SK-MEL-5 (cell line): Measurements from ENCODE around the gene BEAN1. TPM values are rescaled to one million over a fixed set of nuclear protein-coding genes. Genes with fewer than 3 reads are reported as not detected.

Experiments
- DNase-seq: peaks from one replicate; pipeline ENCODE4 v3.0.0-alpha.2; 2016; ENCODE audit warnings: low read depth, low spot score
- in situ Hi-C: cut with HindIII; loops from 2 replicates; pipeline ENCODE4 v1.10.0; 2016; ENCODE audit warnings: low sequenced_read_pairs, high pct_unique_total_duplicates, low pct_unique_long_range_greater_than_20kb
- total RNA-seq: library from RNA; depleted of rRNA; stranded (reverse); fragments of >200 nt; shearing (Covaris generic); gene quantifications from 2 replicates; pipeline ENCODE4 v1.2.3, GENCODE V29; 2014

BEAN1 gene
- total RNA-seq, 1 experiment from 2014 or later = not detected

DNA sequence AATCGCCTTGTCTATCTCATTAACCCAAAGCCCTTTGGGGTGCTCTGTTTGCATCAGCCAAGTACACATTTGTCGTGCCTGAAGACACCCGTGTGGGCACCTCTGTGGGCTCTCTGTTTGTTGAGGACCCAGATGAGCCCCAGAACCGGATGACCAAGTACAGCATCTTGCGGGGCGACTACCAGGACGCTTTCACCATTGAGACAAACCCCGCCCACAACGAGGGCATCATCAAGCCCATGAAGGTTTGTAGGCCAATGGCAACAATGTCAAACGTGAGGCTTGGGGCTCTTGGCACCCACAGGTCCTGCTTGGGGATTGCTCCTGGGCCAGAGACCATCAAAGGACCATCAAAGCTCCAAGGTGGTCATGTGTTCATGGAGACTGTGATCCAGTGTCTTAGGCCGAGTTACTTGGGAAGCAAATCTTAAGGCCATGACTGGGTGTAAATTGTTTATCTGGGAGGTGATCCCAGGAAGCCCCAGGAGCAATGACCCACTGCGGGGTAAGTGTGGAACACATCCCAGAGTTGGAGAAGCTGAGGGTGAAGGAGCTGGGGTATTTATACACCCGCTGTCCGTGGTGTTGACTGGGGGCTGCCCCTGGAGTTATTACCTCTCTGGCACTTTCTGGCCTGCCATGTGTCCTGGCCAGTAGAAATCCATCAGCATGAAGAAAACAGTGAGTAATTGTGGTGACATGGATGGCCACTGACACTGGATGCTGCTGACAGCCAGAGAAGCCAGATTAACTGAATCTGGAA lies 36.6 kb upstream of the BEAN1 start:
- no peak for DNase-seq
- in situ Hi-C loops = no loop called here

DNA sequence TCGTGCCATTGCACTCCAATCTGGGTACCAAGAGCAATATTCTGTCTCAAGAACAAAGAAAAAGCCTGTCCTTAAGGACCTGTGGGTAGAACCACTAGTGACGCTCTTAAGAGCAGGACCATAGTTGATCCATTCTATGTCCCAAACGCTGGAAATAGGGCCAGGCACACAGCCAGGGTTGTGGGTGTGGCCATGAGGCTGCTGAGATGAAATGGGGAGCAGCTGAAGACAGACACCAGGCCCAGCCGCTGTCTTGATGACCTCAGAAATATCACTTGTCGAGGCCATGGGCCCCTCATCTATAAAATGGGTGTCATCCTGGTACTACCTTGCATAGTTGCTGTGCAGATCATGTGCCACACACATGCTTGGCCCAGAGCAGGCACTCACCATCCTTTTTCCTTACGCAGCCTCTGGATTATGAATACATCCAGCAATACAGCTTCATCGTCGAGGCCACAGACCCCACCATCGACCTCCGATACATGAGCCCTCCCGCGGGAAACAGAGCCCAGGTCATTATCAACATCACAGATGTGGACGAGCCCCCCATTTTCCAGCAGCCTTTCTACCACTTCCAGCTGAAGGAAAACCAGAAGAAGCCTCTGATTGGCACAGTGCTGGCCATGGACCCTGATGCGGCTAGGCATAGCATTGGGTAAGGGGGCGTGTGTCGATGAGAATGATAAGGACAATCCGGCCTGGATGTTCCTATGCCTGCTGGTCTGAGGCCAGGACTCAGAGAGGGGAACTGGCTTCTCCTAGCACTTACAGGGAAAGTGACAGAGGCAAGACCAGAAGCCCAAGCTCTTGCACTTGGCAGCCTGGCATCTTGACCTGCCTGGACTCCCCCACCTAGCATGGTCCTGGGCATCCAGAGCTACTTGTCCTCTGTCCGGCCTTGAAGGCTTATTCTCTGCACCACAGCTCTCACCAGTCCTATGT lies 35.1 kb upstream of the BEAN1 start:
- in situ Hi-C loops = no loop called here
- DNase-seq = no peak

DNA sequence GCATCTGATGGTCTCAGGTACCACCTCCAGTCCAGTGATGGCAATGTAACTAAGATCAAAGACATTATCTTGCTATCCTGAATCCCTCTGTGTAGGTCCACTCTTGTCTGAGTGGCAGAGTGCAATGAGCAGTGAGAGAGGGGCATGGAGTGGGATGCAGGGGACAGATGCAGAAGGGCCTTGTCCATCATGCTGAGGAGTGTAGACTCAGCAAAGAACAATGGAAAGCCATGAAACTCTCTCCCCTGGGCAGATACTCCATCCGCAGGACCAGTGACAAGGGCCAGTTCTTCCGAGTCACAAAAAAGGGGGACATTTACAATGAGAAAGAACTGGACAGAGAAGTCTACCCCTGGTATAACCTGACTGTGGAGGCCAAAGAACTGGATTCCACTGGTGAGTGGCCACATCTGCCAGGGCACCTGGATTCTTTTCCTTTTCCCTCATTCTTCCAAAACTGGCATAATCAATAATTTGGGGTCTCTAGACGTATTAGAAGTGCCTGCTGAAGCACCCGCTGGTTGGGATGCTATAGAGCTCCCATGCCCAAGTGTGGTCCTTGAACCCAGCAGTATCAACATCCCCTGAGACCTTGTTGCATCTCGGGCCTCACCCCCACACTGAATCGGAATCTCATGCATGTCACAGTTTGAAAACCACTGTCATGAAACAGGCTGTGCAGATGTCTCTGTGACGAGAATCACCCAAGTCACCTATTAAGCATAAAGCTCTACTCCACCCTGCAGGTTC lies 31.1 kb upstream of the BEAN1 start:
- no peak for DNase-seq
- in situ Hi-C loops = no loop called here

DNA sequence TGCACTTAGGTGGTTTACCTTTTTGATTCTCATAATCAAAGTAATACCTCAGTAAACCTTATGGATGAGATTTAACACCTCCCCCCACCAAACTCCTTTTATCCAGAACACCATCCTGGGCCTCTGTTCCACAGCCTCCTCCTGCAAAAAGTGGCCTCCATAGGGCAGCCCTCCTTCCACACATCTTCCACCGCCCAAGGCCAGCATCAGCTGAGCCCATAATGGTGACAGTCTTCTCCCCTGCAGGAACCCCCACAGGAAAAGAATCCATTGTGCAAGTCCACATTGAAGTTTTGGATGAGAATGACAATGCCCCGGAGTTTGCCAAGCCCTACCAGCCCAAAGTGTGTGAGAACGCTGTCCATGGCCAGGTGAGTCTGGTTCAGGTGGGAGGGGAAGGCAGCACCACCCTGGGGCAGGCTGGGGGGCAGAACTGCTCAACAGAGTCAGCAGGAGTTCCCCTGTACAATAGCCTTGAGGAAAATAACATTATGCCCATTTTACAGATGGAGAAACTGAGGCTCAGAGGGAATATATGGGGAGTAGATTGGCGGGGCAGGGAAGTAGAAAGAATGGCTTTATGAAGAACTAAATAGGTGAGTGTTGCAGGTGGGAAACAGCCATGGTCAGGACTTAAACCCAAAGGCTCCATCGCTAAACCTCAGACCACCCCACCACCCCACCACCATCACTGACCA lies 29.2 kb upstream of the BEAN1 start:
- in situ Hi-C loops = no loop called here
- DNase-seq = no peak

DNA sequence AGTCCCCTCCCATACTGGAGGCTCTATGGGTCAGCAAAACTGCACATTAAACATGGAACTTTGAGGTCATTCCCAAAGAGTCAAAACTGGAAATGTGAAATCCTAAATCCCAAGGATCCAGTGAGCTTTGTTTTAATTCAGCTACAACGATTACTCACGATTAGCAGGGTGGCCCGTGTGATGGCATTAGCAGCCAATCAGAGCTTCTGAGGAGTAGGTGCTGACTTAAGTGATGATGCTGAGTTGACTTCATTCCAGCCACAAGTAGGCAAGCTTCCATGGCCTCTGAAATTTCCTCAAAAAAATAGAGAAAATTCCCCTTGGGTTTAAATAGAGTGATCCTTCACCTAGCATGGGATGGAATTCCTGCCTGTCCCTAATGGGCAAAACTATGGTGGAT lies 28.1 kb upstream of the BEAN1 start:
- DNase-seq = no peak
- in situ Hi-C loops = no loop called here

DNA sequence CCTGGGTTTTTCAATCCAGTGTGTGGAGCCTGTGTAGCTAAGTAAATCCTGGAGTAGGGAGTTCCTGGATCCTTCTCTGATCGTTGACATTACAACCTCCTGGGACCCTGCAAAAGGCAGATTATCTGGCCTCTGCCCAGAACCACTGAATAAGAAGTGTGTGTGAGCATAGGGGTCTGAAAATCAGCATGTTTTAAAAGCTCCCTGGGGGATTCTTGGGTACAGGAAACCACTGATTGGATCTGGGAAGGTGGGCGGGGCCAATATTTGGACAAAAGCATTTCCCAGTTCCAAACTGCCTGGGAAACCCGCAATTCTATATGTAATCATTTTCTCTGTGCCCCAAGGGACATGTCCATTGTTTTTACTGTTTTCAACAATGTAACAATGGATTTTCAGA lies 27.2 kb upstream of the BEAN1 start:
- in situ Hi-C loops = no loop called here
- peak; percentile 44 for DNase-seq

DNA sequence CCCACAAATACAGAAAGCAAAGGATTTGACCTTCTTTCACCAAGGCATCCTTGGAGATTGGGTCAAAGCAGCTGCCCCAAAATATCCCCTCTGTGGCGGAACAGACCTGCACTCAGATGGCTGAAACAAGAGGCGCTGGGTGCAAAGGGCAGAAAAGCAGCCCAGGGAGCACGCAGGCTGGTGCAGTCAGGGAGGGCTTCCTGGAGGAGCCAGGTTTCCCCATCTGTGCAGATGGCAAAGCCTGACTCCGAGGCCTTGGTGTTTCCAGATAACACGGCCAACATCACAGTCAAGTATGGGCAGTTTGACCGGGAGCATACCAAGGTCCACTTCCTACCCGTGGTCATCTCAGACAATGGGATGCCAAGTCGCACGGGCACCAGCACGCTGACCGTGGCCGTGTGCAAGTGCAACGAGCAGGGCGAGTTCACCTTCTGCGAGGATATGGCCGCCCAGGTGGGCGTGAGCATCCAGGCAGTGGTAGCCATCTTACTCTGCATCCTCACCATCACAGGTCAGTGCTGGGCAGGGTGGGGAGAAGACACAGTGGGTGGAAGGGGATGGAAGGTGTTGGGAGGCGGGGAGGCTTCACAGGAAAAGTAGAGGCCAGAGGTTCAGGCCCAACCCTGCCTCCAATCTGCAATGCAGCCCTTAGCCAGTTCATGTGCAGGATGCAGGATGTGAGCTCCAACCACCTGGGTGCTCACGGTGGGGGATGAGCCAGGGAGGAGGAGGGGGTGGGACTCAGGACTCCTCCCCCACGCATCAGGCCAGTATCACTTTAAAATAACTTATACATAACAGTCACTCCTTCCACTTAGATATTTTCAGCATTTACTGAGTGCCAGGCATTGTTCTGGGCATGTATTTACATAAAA lies 26.4 kb upstream of the BEAN1 start:
- in situ Hi-C loops = no loop called here
- DNase-seq = no peak

DNA sequence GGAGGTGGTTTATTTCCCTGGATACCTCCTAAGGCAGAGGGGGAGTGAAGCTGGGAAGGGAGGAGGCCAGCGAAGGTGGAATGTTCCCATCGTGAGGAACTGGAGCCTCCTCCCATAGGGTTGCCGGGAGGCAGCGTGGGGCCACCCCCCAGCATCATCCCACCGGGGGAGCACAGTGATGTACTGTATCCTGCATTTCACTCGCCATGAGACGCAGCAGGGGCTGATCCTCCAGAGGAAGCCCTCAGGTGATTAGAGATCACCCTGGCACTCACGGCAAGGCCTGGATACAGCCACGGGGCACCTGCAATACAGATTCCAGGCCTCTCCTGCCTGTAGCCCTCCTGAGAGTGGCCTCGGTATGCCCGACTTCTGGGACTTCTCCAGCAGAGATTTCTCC lies 25.5 kb upstream of the BEAN1 start:
- in situ Hi-C loops = no loop called here
- no peak for DNase-seq

DNA sequence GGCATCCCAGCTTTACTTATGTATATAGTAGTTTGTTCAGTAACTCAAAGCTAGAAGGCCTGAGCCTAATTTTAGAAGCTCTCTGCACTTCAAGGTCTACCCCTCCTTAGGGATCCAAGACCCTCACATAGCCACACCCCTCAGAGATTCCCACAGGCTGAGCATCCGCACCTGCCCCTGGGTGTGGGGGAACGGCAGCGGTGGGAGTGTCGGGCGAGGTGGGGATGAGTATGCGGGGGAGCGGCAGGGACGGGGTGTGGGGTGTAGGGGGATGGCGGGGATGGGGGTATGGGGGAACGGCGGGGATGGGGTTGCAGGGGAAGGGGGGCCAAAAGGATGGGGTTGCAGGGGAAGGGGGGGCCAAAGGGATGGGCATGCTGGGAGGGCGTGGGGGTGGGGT lies 24.9 kb upstream of the BEAN1 start:
- in situ Hi-C loops = no loop called here
- no peak for DNase-seq

DNA sequence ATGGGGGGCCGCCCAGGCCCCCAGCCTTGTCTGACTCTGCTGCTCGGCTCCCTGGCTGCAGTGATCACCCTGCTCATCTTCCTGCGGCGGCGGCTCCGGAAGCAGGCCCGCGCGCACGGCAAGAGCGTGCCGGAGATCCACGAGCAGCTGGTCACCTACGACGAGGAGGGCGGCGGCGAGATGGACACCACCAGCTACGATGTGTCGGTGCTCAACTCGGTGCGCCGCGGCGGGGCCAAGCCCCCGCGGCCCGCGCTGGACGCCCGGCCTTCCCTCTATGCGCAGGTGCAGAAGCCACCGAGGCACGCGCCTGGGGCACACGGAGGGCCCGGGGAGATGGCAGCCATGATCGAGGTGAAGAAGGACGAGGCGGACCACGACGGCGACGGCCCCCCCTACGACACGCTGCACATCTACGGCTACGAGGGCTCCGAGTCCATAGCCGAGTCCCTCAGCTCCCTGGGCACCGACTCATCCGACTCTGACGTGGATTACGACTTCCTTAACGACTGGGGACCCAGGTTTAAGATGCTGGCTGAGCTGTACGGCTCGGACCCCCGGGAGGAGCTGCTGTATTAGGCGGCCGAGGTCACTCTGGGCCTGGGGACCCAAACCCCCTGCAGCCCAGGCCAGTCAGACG lies 24.4 kb upstream of the BEAN1 start:
- in situ Hi-C loops = no loop called here

DNA sequence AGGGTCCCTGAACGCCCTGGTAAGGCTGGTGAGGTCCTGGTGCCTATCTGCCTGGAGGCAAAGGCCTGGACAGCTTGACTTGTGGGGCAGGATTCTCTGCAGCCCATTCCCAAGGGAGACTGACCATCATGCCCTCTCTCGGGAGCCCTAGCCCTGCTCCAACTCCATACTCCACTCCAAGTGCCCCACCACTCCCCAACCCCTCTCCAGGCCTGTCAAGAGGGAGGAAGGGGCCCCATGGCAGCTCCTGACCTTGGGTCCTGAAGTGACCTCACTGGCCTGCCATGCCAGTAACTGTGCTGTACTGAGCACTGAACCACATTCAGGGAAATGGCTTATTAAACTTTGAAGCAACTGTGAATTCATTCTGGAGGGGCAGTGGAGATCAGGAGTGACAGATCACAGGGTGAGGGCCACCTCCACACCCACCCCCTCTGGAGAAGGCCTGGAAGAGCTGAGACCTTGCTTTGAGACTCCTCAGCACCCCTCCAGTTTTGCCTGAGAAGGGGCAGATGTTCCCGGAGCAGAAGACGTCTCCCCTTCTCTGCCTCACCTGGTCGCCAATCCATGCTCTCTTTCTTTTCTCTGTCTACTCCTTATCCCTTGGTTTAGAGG lies 23.5 kb upstream of the BEAN1 start:
- DNase-seq = no peak
- in situ Hi-C loops = no loop called here

More for the DNA sequence above, 24.4 kb upstream of the BEAN1 start:
- no peak for DNase-seq

DNA sequence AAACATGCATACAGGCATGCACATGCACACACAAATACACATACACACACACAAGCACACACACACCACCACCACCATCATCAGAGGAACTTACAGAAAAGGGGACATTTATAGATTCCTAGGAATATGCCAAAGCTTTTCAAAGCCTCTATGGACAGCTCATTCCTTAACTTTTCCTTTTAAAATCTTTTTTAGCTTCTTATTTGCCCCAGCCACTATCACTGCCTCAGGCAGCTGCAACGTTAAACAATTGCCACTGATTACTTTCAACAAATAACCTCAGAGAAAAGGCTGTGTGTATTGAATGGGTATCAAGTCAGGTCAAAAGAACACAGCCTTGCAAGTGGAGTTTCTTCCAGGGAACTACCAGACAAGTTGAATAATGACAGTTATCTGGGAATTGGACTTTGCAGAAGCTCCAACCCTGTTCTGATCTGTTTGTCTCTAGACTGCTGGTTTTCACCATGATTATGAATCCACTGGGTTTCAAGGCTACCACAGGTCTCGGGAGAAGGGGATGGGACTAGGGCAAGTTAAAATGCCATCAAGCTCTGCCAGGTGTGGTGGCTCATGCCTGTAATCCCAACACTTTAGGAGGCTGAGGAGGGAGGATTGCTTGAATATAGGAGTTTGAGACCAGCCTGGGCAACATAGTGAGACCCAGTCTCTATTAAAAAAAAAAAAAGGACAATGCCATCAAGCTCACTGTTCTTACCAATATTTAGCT lies 21.9 kb upstream of the BEAN1 start:
- in situ Hi-C loops = no loop called here
- DNase-seq = no peak

DNA sequence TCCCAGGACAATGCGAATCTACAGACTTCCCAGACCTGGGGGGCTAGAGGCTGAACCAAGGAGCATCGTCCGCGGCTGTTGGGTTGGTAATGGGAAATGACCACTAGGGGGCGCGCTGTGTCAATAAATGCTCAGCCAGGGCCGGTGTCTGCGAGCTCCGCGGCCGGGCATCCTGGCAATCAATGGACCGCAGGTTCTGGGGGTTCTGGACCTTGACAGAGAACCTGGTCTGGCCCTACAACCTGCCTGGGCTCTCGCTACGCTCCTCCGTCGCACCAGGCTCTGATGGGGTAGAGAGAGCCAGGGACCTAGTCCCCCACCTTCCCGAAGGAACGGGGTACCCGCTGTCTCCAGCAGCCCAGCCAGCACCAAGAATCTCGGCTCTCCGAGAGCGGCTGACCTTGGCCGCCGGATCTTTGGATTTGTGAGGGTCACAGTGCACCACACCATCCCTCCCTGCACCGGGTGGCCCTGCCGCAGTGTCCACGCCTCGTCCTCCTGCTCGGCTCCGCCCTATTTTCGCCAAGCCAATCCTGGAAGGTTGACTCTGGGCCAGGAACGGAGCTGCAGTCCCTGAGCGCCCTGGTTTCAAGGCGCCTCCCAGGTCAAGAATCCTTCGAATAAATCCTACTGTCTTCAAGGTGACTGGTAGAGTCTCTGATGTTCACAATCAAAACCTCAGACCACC lies 20.4 kb upstream of the BEAN1 start:
- peak; percentile 75 for DNase-seq
- in situ Hi-C loops = no loop called here

DNA sequence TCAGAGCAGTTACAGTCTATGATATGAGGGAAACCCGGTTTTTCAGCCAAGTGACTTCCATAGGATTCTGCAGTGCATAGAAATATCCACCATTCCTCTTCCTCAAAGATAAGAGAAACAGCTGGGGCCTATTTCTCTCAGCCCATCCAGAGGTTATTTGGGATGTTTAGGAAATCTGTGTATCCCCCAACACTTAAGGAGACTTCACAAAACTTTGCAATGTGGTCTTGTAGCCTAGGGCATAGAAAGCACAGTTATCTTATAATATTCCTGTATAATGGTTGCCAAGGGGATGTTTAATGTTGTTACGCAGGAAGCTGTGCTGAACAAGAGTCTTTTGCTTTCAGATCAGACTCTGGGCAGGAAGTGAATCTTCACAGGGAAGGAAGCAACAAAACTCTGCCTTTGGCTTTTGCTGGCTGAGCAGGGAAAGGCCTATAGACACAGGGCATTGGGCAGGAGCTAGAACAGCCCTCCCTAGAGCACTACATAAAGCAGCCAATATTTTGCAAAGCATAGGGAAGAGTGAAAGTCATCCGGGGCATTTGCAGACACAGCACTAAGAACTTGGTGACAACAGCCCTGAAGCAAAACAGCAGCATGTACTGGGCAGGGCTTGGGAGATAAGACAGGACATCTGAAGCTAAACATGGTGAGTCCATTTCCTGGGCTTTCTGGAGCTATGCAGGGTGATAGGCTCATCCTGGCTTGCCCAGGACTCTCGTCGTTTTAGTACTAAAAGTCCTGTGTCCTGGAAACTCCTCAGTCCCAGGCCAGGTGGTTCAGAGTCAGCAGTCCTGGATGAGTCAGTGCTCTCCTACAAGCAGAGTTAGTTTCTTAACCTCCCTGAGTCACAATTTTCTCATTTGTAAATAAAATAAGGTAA lies 18.7 kb upstream of the BEAN1 start:
- in situ Hi-C loops = no loop called here

More for the DNA sequence above, 18.7 kb upstream of the BEAN1 start:
- peak; percentile 82 for DNase-seq
